Suprapubic skin (tissue), 4 donors: ENCODE measurements around the gene HOXA4. TPM values are rescaled to one million over a fixed set of nuclear protein-coding genes. Genes with fewer than 3 reads are reported as not detected.

Experiments used
- DNase-seq, 2 donors: peaks; one replicate each; pipeline ENCODE4 v3.0.0-alpha.2; 2019; ENCODE audit warnings: low spot score in 2 of 2
- H3K27ac ChIP-seq: fragments of 200-600 bp; sonication (generic); one replicate; pipeline ENCODE4 v1.5.1; 2019
- H3K27me3 ChIP-seq: fragments of 200-600 bp; sonication (generic); one replicate; pipeline ENCODE4 v1.5.1; 2019
- H3K36me3 ChIP-seq: fragments of 200-600 bp; sonication (generic); one replicate; pipeline ENCODE4 v1.5.1; 2019
- H3K4me1 ChIP-seq: fragments of 200-600 bp; sonication (generic); one replicate; pipeline ENCODE4 v1.5.1; 2019
- H3K4me3 ChIP-seq: fragments of 200-600 bp; sonication (generic); one replicate; pipeline ENCODE4 v1.5.1; 2019; ENCODE audit warnings: mild to moderate bottlenecking
- H3K9me3 ChIP-seq: fragments of 200-600 bp; sonication (generic); one replicate; pipeline ENCODE4 v1.5.1; 2019
- EP300 ChIP-seq: sonication (generic); formaldehyde crosslinking; IDR thresholded peaks from one replicate; pipeline ENCODE4 v1.6.1; 2017; ENCODE audit warnings: antibody characterized with exemption
- POLR2A ChIP-seq, 2 donors: fragments of 450-650 bp; IDR thresholded peaks; one replicate each; pipeline ENCODE4 v1.6.1; 2017; ENCODE audit warnings: antibody characterized with exemption in 2 of 2, mild to moderate bottlenecking in 2 of 2, moderate library complexity in 2 of 2
- POLR2AphosphoS5 ChIP-seq, 3 donors: sonication (generic); formaldehyde crosslinking; IDR thresholded peaks; one replicate each; pipeline ENCODE4 v1.6.1; 2017; ENCODE audit warnings: antibody characterized with exemption in 3 of 3
- WGBS: methylation state at CpG from one replicate; pipeline ENCODE4 v1.1.5; 2018; 5-methylcytosine and 5-hydroxymethylcytosine counted together
- total RNA-seq, 4 donors: library from RNA; depleted of rRNA; stranded (reverse); fragments of >200 nt; gene quantifications; one replicate each; pipeline ENCODE4 v1.1.0, GENCODE V29; 2016
- TF ChIP-seq, protein P1 (sequence below), 2 donors: fragments of 200-600 bp in 1 of 2; fragments of 450-650 bp in 1 of 2; sonication (generic) in 1 of 2; IDR thresholded peaks; one replicate each; pipeline ENCODE4 v1.5.1; 2016 to 2019; ENCODE audit warnings: antibody characterized with exemption in 2 of 2, mild to moderate bottlenecking in 1 of 2, moderate library complexity in 1 of 2

The HOXA4 gene
- total RNA-seq, 4 donors from 2014 or later = 1.8 to 4.7 (median 2.5) TPM

DNA sequence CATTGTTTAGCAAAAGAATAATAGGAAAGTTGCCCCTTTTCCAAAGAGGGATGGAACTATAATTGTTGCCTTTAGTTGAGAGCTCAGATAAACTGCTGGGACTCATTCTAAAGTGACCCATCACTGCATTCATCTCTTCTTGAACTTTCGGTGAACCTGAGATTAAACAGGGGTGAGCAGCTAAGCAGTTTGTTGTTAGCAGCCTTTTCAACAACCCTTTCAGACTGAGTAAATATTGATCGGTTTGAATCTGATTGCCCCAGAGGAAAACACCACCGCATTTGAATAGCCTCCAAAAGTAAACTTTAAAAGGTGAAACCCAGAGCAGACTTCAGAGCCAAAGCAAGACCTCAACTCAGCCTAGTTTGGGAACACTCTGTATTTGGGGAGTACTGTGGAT, 39.5 kb downstream of the HOXA4 start:
- no peak overlapping the region for H3K4me3 ChIP-seq
- H3K27me3 ChIP-seq = peaks cover 32% of the 10 kb centered on the region
- peaks cover 15% of the 10 kb centered on the region for H3K4me1 ChIP-seq
- no peaks in the 10 kb centered on the region for H3K36me3 ChIP-seq
- 77% methylated on average over 3 of the region's 3 CpGs for WGBS
- no peaks in the 10 kb centered on the region for H3K9me3 ChIP-seq
- DNase-seq = no peak
- no peak overlapping the region for H3K27ac ChIP-seq
- no peak for TF ChIP-seq POLR2AphosphoS5 (IDR thresholded peaks at IDR 0.05)
- TF ChIP-seq, protein P1, sequence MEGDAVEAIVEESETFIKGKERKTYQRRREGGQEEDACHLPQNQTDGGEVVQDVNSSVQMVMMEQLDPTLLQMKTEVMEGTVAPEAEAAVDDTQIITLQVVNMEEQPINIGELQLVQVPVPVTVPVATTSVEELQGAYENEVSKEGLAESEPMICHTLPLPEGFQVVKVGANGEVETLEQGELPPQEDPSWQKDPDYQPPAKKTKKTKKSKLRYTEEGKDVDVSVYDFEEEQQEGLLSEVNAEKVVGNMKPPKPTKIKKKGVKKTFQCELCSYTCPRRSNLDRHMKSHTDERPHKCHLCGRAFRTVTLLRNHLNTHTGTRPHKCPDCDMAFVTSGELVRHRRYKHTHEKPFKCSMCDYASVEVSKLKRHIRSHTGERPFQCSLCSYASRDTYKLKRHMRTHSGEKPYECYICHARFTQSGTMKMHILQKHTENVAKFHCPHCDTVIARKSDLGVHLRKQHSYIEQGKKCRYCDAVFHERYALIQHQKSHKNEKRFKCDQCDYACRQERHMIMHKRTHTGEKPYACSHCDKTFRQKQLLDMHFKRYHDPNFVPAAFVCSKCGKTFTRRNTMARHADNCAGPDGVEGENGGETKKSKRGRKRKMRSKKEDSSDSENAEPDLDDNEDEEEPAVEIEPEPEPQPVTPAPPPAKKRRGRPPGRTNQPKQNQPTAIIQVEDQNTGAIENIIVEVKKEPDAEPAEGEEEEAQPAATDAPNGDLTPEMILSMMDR (IDR thresholded peaks at IDR 0.05) = no peak
- TF ChIP-seq EP300 = no peak
- no peak for TF ChIP-seq POLR2A (IDR thresholded peaks at IDR 0.05)

DNA sequence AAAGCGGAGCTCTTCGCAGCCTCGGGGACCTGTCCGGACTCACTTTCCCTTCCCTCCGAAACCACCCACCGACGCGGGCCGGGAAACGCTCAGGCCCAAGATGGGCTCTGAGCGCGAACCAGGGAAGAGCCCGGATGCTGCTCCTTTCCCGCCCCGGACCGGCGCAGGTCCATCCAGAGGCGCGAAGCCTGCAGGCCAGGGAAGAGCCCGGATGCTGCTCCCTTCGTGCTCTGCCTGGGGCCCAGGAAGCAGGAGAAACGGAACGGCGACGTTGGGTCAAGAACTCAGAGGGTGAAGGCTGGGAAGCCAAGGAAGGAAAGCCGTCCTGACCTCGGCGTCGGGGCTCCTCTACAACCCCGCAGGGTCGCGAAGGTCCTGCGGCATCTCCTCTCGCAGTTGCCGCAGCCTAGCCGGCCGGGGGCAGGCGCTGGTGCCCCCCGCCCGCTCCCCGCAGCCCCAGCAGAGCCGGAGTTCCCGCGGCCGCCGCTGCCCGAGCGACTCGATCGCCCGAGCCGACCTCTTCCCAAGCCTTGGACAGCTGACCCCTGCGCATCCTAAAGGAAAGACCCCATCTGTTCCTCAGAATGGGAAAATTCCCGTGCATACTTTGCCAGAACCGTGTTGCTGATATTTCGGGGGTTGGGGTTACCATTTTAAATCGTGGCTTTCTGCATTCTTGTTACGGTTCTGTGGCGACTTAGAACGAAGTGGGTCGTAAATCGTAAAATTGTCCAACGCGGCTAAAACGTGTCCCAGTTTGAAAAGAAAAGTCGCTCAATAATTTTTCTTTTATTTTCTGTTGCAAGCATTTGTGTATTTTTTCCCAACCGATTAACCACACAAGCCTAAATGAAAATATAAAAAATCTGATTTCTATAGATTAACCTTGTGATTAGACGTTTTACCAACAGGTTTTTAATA, 42.3 kb downstream of the HOXA4 start:
- TF ChIP-seq, protein P1 (IDR thresholded peaks at IDR 0.05) = no peak
- TF ChIP-seq POLR2AphosphoS5 (IDR thresholded peaks at IDR 0.05) (no peak), EP300 (no peak), POLR2A (IDR thresholded peaks at IDR 0.05) (no peak)
- DNase-seq = no peak
- peaks cover 3% of the 10 kb centered on the region for H3K4me1 ChIP-seq
- H3K4me3 ChIP-seq = peak overlapping the region; percentile 28
- H3K27me3 ChIP-seq = peaks cover 32% of the 10 kb centered on the region
- whole genome bisulfite sequencing = 23% methylated on average over 56 of the region's 68 CpGs
- no peak overlapping the region for H3K27ac ChIP-seq
- no peaks in the 10 kb centered on the region for H3K9me3 ChIP-seq
- no peaks in the 10 kb centered on the region for H3K36me3 ChIP-seq

DNA sequence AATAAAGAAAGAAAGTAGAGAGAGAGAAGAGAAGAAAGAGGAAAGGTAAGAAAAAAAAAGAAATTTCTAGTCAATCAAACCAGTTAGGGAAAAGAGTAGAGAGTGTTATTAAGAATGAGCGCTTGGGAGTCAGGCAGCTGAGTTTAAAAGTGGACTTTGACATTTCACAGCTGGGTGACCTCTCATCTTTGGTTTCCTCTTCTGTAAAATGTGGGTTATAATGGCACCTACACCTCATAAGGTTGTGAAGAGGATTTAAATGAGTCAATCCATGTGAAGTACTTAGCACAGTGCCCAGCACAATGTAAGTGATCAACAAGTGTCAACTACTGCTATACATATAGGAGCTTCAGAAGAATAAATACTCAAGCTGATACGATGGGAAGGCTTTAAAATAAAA, 46.9 kb downstream of the HOXA4 start:
- H3K4me1 ChIP-seq = peaks cover 3% of the 10 kb centered on the region
- no peaks in the 10 kb centered on the region for H3K36me3 ChIP-seq
- TF ChIP-seq POLR2AphosphoS5 (IDR thresholded peaks at IDR 0.05) = no peak
- no peak for TF ChIP-seq EP300
- TF ChIP-seq, protein P1 (IDR thresholded peaks at IDR 0.05) = no peak
- no peak for TF ChIP-seq POLR2A (IDR thresholded peaks at IDR 0.05)
- no peak overlapping the region for H3K4me3 ChIP-seq
- no peak for DNase-seq
- 88% methylated on average over 2 of the region's 2 CpGs for WGBS
- no peak overlapping the region for H3K27ac ChIP-seq
- peaks cover 20% of the 10 kb centered on the region for H3K27me3 ChIP-seq
- no peaks in the 10 kb centered on the region for H3K9me3 ChIP-seq

DNA sequence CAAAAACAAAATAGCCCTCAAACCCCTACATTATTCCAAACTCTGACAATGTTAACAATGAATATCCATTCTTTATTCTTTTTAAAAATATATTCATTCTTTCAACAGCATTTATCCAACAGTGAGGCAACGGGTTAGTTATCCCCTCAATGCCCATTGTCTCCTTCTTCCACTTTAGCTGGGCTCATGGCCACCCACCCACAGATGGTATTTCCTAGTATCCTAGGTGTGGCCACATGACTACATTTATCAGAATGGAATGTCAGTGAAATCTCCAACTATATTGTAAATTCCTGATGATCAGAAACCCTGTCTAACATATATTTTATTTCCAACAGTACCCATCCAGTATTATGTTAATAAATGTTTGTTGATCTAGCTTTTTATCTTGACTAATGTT, 48.4 kb downstream of the HOXA4 start:
- H3K9me3 ChIP-seq = no peaks in the 10 kb centered on the region
- WGBS = 86% methylated on average over 1 of the region's 1 CpG
- H3K36me3 ChIP-seq = no peaks in the 10 kb centered on the region
- DNase-seq = no peak
- no peak overlapping the region for H3K4me3 ChIP-seq
- peaks cover 6% of the 10 kb centered on the region for H3K27me3 ChIP-seq
- no peaks in the 10 kb centered on the region for H3K4me1 ChIP-seq
- no peak overlapping the region for H3K27ac ChIP-seq
- TF ChIP-seq POLR2A (IDR thresholded peaks at IDR 0.05) (no peak), EP300 (no peak), POLR2AphosphoS5 (IDR thresholded peaks at IDR 0.05) (no peak)
- TF ChIP-seq, protein P1 (IDR thresholded peaks at IDR 0.05) = no peak

DNA sequence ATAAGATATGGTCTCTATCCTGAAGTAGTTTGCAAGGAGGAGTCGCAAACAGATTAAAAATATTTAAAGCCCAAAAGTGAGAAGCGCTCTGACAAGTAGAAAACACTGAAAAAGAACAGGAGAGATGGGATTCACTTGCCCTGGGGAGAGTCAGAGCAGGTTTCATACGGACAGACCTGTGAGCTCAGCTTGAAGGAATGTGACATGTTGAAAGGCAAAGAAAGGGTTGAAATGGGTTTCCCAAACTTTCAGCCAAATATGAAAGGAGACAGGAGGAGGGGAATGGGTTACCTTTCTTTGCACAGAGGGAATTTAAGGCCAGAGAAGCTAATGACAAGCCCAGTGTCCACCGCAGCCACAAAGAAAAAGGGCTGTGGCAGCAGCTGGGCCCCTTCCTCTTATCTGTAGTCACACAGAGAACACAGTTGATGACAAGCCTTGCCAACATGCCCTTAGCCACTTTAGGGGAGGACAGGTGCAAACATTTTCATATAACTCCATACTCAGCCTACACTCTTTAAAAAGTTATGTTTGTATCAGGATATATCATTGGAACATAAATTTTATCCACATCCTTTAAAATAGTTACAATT, 49.6 kb downstream of the HOXA4 start:
- H3K27me3 ChIP-seq = no peaks in the 10 kb centered on the region
- no peaks in the 10 kb centered on the region for H3K4me1 ChIP-seq
- H3K4me3 ChIP-seq = no peak overlapping the region
- DNase-seq = no peak
- no peaks in the 10 kb centered on the region for H3K36me3 ChIP-seq
- no peaks in the 10 kb centered on the region for H3K9me3 ChIP-seq
- TF ChIP-seq, protein P1 (IDR thresholded peaks at IDR 0.05) = no peak
- TF ChIP-seq POLR2A (IDR thresholded peaks at IDR 0.05) (no peak), EP300 (no peak), POLR2AphosphoS5 (IDR thresholded peaks at IDR 0.05) (no peak)
- no peak overlapping the region for H3K27ac ChIP-seq
- WGBS = 54% methylated on average over 4 of the region's 4 CpGs
